H9 (cell line): Measurements from ENCODE around the gene DGKH. TPM values are rescaled to one million over a fixed set of nuclear protein-coding genes. Genes with fewer than 3 reads are reported as not detected.

ENCODE experiments used
- DNase-seq: peaks from one replicate; pipeline ENCODE4 v3.0.0-alpha.2; 2017
- H2AFZ ChIP-seq: one replicate; pipeline ENCODE4 v1.6.1; 2013; ENCODE audit warnings: mild to moderate bottlenecking, low read length, control low read depth, moderate library complexity
- H2AK5ac ChIP-seq: 2 replicates; pipeline ENCODE4 v1.6.1; 2013; ENCODE audit warnings: low read length, control low read depth, mixed read lengths; ENCODE audit not compliant: insufficient read length
- H2BK120ac ChIP-seq: one replicate; pipeline ENCODE4 v1.6.1; 2013; ENCODE audit warnings: low read depth, mild to moderate bottlenecking, low read length, control low read depth, inconsistent platforms; ENCODE audit not compliant: poor library complexity, severe bottlenecking
- H2BK12ac ChIP-seq: 2 replicates; pipeline ENCODE4 v1.6.1; 2013; ENCODE audit warnings: low read length, control low read depth, mixed read lengths, low read depth; ENCODE audit not compliant: insufficient read length
- H2BK15ac ChIP-seq: 2 replicates; pipeline ENCODE4 v1.6.1; 2013; ENCODE audit warnings: low read depth, low read length, control low read depth
- H2BK20ac ChIP-seq: one replicate; pipeline ENCODE4 v1.6.1; 2013; ENCODE audit warnings: low read depth, mild to moderate bottlenecking, low read length, control low read depth, inconsistent platforms; ENCODE audit not compliant: poor library complexity, severe bottlenecking
- H2BK5ac ChIP-seq: 2 replicates; pipeline ENCODE4 v1.6.1; 2013; ENCODE audit warnings: low read length, control low read depth, mixed read lengths; ENCODE audit not compliant: insufficient read length
- H3K14ac ChIP-seq: 2 replicates; pipeline ENCODE4 v1.6.1; 2013; ENCODE audit warnings: low read length, control low read depth; ENCODE audit not compliant: insufficient read depth
- H3K18ac ChIP-seq: 2 replicates; pipeline ENCODE4 v1.6.1; 2013; ENCODE audit warnings: low read depth, mild to moderate bottlenecking, mixed read lengths, low read length, control low read depth; ENCODE audit not compliant: insufficient read length
- H3K23ac ChIP-seq: 2 replicates; pipeline ENCODE4 v1.6.1; 2013; ENCODE audit warnings: low read length, control low read depth, mixed read lengths, low read depth; ENCODE audit not compliant: insufficient read length
- H3K23me2 ChIP-seq: 2 replicates; pipeline ENCODE4 v1.6.1; 2013; ENCODE audit warnings: low read depth, mild to moderate bottlenecking, mixed read lengths, low read length, control low read depth; ENCODE audit not compliant: insufficient read length, poor library complexity, severe bottlenecking
- H3K27ac ChIP-seq: 2 replicates; pipeline ENCODE4 v1.5.1; 2013; ENCODE audit warnings: low read length, control low read depth, mixed read lengths, low read depth; ENCODE audit not compliant: insufficient read length
- H3K27me3 ChIP-seq: 2 replicates; pipeline ENCODE4 v1.6.1; 2013; ENCODE audit warnings: low read length, control low read depth, inconsistent platforms; ENCODE audit not compliant: insufficient read depth
- H3K4ac ChIP-seq: 2 replicates; pipeline ENCODE4 v1.6.1; 2013; ENCODE audit warnings: low read depth, mild to moderate bottlenecking, control low read depth, inconsistent platforms, low read length, moderate library complexity
- H3K4me1 ChIP-seq: 2 replicates; pipeline ENCODE4 v1.6.1; 2013; ENCODE audit warnings: low read length, control low read depth, inconsistent platforms; ENCODE audit not compliant: insufficient read depth
- H3K4me2 ChIP-seq: 2 replicates; pipeline ENCODE4 v1.6.1; 2013; ENCODE audit warnings: low read length, control low read depth, mixed read lengths; ENCODE audit not compliant: insufficient read length, insufficient read depth
- H3K56ac ChIP-seq: 2 replicates; pipeline ENCODE4 v1.6.1; 2013; ENCODE audit warnings: low read depth, mild to moderate bottlenecking, mixed read lengths, low read length, control low read depth; ENCODE audit not compliant: insufficient read length
- H3K79me1 ChIP-seq: 2 replicates; pipeline ENCODE4 v1.6.1; 2013; ENCODE audit warnings: low read depth, mild to moderate bottlenecking, moderate library complexity, low read length, control low read depth, inconsistent platforms; ENCODE audit not compliant: insufficient read depth, poor library complexity, severe bottlenecking
- H3K79me2 ChIP-seq: 2 replicates; pipeline ENCODE4 v1.6.1; 2013; ENCODE audit warnings: low read length, control low read depth, inconsistent platforms; ENCODE audit not compliant: insufficient read depth
- H3K9ac ChIP-seq: 2 replicates; pipeline ENCODE4 v1.6.1; 2013; ENCODE audit warnings: low read length, control low read depth, mixed read lengths; ENCODE audit not compliant: insufficient read length; ENCODE audit errors: extremely low read depth
- H3K9me3 ChIP-seq: one replicate; pipeline ENCODE4 v1.6.1; 2013; ENCODE audit warnings: low read depth, low read length, inconsistent platforms; ENCODE audit not compliant: control insufficient read depth
- H3T11ph ChIP-seq: one replicate; pipeline ENCODE4 v1.6.1; 2013; ENCODE audit warnings: mild to moderate bottlenecking, low read length, control low read depth, inconsistent platforms
- H4K20me1 ChIP-seq: one replicate; pipeline ENCODE4 v1.6.1; 2013; ENCODE audit not compliant: control insufficient read depth, insufficient read length, insufficient read depth
- H4K5ac ChIP-seq: 2 replicates; pipeline ENCODE4 v1.6.1; 2013; ENCODE audit warnings: low read depth, mild to moderate bottlenecking, mixed read lengths, low read length, control low read depth; ENCODE audit not compliant: insufficient read length
- H4K8ac ChIP-seq: replicated peaks from 2 replicates; pipeline ENCODE4 v1.6.1; 2013; ENCODE audit warnings: low read length, control low read depth, mixed read lengths, low read depth; ENCODE audit not compliant: insufficient read length
- H4K91ac ChIP-seq: 2 replicates; pipeline ENCODE4 v1.6.1; 2013; ENCODE audit warnings: low read depth, mild to moderate bottlenecking, moderate library complexity, mixed read lengths, low read length, control low read depth; ENCODE audit not compliant: insufficient read length
- H3K27ac Mint-ChIP-seq, 3 experiments: 2 replicates in 2 of 3; 3 replicates in 1 of 3; pipeline ENCODE4 v1.8.0; 2020 to 2021; ENCODE audit warnings: mixed read lengths in 3 of 3, mild to moderate bottlenecking in 1 of 3, moderate library complexity in 1 of 3
- H3K27me3 Mint-ChIP-seq: 2 replicates; pipeline ENCODE4 v1.8.0; 2021; ENCODE audit warnings: low read depth, mild to moderate bottlenecking, moderate library complexity, mixed read lengths
- H3K36me3 Mint-ChIP-seq, 3 experiments: 2 replicates in 2 of 3; 3 replicates in 1 of 3; pipeline ENCODE4 v1.8.0; 2020 to 2021; ENCODE audit warnings: low read depth in 3 of 3, mixed read lengths in 3 of 3; ENCODE audit not compliant: insufficient read depth in 1 of 3
- H3K4me1 Mint-ChIP-seq, 2 experiments: 2 replicates each; pipeline ENCODE4 v1.8.0; 2020; ENCODE audit warnings: mixed read lengths in 2 of 2
- H3K4me3 Mint-ChIP-seq, 2 experiments: 2 replicates in 1 of 2; 3 replicates in 1 of 2; pipeline ENCODE4 v1.8.0; 2020 to 2021; ENCODE audit warnings: mild to moderate bottlenecking in 2 of 2, mixed read lengths in 2 of 2, moderate library complexity in 1 of 2
- H3K9me3 Mint-ChIP-seq, 2 experiments: 2 replicates in 1 of 2; 3 replicates in 1 of 2; pipeline ENCODE4 v1.8.0; 2020; ENCODE audit warnings: mild to moderate bottlenecking in 2 of 2, mixed read lengths in 2 of 2, moderate library complexity in 1 of 2
- CTCF ChIP-seq: fragments of 200-600 bp; sonication (generic); conservative IDR thresholded peaks from 3 replicates; pipeline ENCODE4 v1.8.0; 2021; ENCODE audit warnings: antibody characterized with exemption, mild to moderate bottlenecking
- WGBS: extraction: QIAGEN DNeasy Blood & Tissue Kit; methylation state at CpG from one replicate; pipeline ENCODE4 v1.1.7; 2013; ENCODE audit warnings: missing lambda C conversion rate, low lambda C conversion rate, mixed read lengths; ENCODE audit not compliant: insufficient read length; ENCODE audit errors: extremely low coverage; 5-methylcytosine and 5-hydroxymethylcytosine counted together
- total RNA-seq: library from RNA; stranded (reverse); gene quantifications from 2 replicates; pipeline ENCODE4 v1.2.1, GENCODE V29; 2021

The DGKH gene
- total RNA-seq, 1 experiment from 2014 or later, result 8.6 TPM

DNA sequence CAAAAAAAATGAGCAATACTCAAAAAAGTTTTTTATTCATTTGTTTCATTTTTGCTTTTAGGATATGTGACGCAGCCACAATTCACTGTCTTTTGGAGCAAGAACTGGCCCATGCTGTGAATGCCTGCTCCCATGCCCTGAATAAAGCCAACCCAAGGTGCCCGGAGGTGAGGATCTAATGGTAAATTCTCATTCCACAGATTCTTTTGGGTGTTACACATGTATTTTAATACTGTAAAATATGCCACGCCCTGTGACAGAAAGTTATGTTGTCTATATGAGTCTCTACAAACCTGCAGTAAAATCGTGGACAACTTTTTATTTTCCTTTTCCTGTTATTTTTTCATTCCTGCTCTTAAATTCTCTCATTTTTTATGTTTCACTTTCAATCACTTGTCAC lies 166.0 kb downstream of the DGKH start:
- no peak overlapping the region for H2BK5ac ChIP-seq
- H3K27ac ChIP-seq, result no peak overlapping the region
- H3K56ac ChIP-seq, result no peak overlapping the region
- H3K9me3 Mint-ChIP-seq, result no peaks in the 10 kb centered on the region; a peak in 1 of 5 replicates
- H2AFZ ChIP-seq, result no peak overlapping the region
- no peaks in the 10 kb centered on the region for H3K9me3 ChIP-seq
- no peaks in the 10 kb centered on the region for H3K23me2 ChIP-seq
- H2BK120ac ChIP-seq, result no peak overlapping the region
- H3K27ac Mint-ChIP-seq, result no peak overlapping the region
- H3K9ac ChIP-seq, result no peak overlapping the region
- no peak overlapping the region for H3K18ac ChIP-seq
- no peak overlapping the region for H4K5ac ChIP-seq
- peaks cover 9 to 20% of the 10 kb centered on the region in 2 experiments for H3K4me1 Mint-ChIP-seq
- no peak overlapping the region for H3T11ph ChIP-seq
- no peak overlapping the region for H3K4ac ChIP-seq
- H2AK5ac ChIP-seq, result no peak overlapping the region
- no peak overlapping the region for H3K23ac ChIP-seq
- H3K14ac ChIP-seq, result no peak overlapping the region
- H4K20me1 ChIP-seq, result no peaks in the 10 kb centered on the region
- no peak overlapping the region for H2BK12ac ChIP-seq
- H3K36me3 Mint-ChIP-seq, result peaks cover 13 to 17% (median 15%) of the 10 kb centered on the region in 3 experiments
- peaks cover 6% of the 10 kb centered on the region for H3K4me1 ChIP-seq
- no peaks in the 10 kb centered on the region for H3K27me3 Mint-ChIP-seq
- no peak overlapping the region for H2BK20ac ChIP-seq
- H2BK15ac ChIP-seq, result no peak overlapping the region
- no peak overlapping the region for H3K4me2 ChIP-seq
- H3K79me1 ChIP-seq, result no peaks in the 10 kb centered on the region
- DNase-seq, result no peak
- H4K91ac ChIP-seq, result no peak overlapping the region
- no peaks in the 10 kb centered on the region for H3K79me2 ChIP-seq
- no peaks in the 10 kb centered on the region for H3K27me3 ChIP-seq
- no peak for TF ChIP-seq CTCF
- no peak overlapping the region for H4K8ac ChIP-seq
- no peak overlapping the region for H3K4me3 Mint-ChIP-seq
- no CpG with 5 or more reads among the region's 4 CpGs for WGBS
